Activated CD4-positive, alpha-beta T cell treated with anti-CD3 and anti-CD28 coated beads for 1 hour (primary cell): ENCODE data around the gene DAP.
"Not testable (repeated sequence)": the region's sequence is repeated elsewhere in the genome, so short reads cannot be mapped to it uniquely, and the experiment has no call there.

ENCODE experiments used
- DNase-seq: peaks from one replicate; pipeline ENCODE4 v3.0.0-alpha.2; 2020

Gene DAP

GRCh38 chr5:10649666-10650380, 111.2 kb downstream of the DAP start:
- no peak for DNase-seq

GRCh38 chr5:10648806-10649665, 112.0 kb downstream of the DAP start:
- no peak for DNase-seq

- no peak for DNase-seq
These were observed 113.4 kb downstream of the DAP start for GRCh38 chr5:10647640-10648039.

DNA sequence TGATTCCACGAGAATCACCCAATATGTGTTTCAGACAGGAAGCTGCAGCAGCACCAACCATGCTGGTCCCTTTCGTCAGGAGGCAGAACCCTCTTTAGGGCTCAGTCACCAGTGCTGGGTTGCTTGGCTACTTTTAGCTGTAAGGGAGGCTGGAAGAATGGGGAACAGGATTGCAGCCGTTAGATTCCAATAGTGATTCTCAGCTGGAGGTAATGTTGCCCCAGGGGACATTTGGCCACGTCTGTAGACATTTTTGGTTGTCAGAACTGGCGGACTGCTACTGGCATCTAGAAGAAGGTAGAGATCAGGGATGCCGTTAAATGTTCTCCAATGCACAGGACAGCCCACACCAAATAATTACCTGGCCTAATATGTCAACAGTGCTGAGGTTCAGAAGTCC, 115.4 kb downstream of the DAP start:
- no peak for DNase-seq

- no peak for DNase-seq
These were observed 115.9 kb downstream of the DAP start for GRCh38 chr5:10645146-10645545.

- no peak for DNase-seq
These were observed 116.8 kb downstream of the DAP start for GRCh38 chr5:10644192-10644591.

- DNase-seq: no peak
These were observed 118.7 kb downstream of the DAP start for GRCh38 chr5:10642367-10642766.

DNA sequence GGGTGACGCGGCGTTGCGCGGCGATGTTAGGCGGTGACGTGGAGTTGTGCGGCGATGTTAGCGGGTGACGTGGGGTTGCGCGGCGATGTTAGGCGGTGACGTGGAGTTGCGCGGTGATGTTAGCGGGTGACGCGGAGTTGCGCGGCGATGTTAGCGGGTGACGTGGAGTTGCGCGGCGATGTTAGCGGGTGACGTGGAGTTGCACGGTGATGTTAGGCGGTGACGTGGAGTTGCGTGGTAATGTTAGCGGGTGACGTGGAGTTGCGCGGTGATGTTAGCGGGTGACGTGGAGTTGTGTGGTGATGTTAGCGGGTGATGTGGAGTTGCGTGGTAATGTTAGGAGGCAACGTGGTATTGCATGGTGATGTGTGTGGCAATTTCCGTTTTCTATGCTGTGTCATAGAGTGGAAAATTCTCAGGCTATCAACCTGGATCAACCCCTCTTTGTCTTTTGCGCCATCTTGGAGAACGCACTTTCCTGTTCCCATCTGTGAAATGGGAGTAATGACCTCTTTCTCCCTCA, 121.1 kb downstream of the DAP start:
- no peak for DNase-seq

DNA sequence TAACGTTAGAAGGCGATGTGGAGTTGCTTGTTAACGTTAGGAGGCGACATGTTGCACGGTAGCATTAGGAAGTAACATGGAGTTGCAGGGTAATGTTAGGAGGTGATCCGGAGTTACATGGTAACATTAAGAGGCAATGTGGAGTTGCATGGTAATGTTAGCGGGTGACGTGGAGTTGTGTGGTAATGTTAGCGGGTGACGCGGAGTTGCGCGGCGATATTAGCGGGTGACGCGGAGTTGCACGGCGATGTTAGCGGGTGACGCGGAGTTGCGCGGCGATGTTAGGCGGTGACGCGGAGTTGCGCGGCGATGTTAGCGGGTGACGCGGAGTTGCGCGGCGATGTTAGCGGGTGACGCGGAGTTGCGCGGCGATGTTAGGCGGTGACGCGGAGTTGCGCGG, 122.3 kb downstream of the DAP start:
- not testable (repeated sequence) for DNase-seq

DNA sequence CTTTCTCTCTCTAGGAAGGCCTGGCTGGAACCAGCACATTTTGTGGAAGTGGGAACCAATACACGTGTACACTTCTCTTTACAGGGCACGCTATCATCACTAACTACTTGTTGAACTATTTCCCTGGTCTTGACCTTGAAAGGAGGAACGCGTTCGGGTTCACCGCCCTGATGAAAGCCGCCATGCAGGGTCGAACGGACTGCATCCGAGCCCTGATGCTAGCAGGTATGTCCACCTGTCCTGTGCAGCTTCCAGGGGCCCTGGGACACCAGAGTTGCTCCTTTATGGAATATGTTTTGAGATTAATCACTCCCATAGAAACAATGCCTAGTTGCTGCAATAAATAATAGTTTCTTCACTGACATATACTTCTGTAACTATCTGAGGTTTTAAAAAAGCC, 123.1 kb downstream of the DAP start:
- DNase-seq: no peak

GRCh38 chr5:10636363-10637142, 124.5 kb downstream of the DAP start:
- DNase-seq: no peak

DNA sequence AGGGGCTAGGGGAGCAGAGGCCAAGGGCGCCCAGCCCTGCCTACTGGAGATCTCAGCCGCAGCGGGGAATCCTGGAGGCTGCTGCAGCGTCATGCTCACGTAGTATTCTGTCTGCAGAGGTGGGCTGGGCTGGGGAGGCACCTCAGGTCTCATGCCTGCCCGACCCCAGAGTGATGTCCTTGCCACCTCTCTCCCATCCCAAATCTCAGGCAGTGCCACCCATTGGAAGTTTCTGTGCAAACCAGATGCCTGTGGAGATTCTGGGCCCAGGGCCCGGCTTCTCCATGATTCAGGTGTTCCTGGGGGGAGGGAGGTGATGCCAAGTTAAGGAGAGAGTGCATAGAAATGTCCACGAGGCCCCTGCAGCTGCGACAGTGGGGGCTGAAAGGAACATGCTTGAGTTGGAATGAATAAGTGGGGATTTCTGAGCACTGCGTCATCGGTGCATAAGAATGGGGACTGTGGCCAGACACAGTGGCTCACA, 125.1 kb downstream of the DAP start:
- DNase-seq: no peak

- peak; percentile 42 for DNase-seq
These were observed 125.7 kb downstream of the DAP start for GRCh38 chr5:10635257-10635866.

DNA sequence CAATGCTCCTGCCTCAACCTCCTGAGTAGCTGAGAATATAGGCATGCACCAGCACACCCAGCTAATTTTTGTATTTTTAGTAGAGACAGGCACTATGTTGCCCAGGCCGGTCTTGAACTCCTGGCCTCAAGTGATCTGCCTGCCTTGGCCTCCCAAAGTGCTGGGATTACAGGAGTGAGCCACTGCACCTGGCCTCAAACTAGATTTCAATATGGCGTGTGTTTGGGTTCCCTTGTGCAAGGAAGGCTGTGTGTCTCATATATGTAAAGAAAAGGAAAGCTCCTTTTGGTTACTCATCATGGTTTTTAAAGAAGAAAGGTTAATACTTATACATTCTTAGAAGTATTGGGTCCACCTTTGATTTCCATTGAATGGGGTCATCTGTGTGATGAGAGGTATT, 126.5 kb downstream of the DAP start:
- no peak for DNase-seq

- no peak for DNase-seq
These were observed 127.0 kb downstream of the DAP start for GRCh38 chr5:10634050-10634449.

- no peak for DNase-seq
These were observed 127.6 kb downstream of the DAP start for GRCh38 chr5:10633271-10634049.

- no peak for DNase-seq
These were observed 128.8 kb downstream of the DAP start for GRCh38 chr5:10632110-10632761.

GRCh38 chr5:10631316-10631996, 129.6 kb downstream of the DAP start:
- no peak for DNase-seq

DNA sequence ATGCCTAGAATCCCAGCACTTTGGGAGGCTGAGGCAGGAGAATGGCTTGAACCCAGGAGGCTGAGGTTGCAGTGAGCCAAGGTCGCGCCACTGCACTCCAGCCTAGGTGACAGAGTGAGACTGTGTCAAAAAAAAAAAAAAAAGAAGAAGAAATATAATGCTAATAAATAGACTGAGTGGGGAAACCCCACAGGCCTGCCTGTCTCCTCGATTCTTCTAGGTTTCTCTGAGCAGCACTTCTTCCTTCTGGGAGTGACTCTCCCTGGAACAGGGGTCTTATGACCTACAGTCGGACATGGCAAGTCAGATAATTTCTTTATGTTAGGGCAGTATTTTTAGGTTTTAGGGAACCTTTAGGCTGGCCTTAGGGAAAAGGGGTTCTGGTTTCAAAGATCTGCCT, 130.3 kb downstream of the DAP start:
- not testable (repeated sequence) for DNase-seq

DNA sequence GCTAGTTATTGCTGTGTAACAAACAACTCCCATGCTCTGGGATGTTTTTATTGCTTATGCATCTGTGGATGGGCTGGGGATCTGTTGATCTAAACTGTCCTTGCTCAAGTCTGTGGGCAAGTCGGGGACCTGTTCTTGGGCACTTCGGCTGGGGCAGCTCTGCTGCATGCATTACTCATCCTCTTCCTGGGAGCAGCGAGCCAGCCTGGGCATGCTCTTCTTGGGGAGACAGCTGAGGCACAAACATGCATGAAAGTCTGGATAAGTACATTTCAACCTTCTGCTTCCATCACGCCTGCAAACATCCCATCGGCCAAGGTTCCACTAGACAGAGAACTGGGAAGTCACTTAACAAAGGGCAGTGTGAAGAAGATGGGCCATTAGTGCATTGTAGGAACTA, 130.9 kb downstream of the DAP start:
- no peak for DNase-seq

GRCh38 chr5:10629682-10630081, 131.4 kb downstream of the DAP start:
- no peak for DNase-seq
